Mesothelial cell of epicardium (in vitro differentiated cells): ENCODE data around the gene SIK2. TPM values are rescaled to one million over a fixed set of nuclear protein-coding genes. Genes with fewer than 3 reads are reported as not detected.

ENCODE experiments used
- DNase-seq, 2 experiments: peaks; one replicate each; pipeline ENCODE4 v3.0.0; 2021; ENCODE audit warnings: low spot score in 2 of 2; ENCODE audit not compliant: unreplicated experiment in 2 of 2
- H3K27ac Mint-ChIP-seq: 2 replicates; pipeline ENCODE4 v1.8.0; 2021; ENCODE audit warnings: mixed read lengths
- H3K27me3 Mint-ChIP-seq: 2 replicates; pipeline ENCODE4 v1.8.0; 2021; ENCODE audit warnings: low read depth, mixed read lengths
- H3K36me3 Mint-ChIP-seq: 2 replicates; pipeline ENCODE4 v1.8.0; 2021; ENCODE audit warnings: mixed read lengths
- H3K4me1 Mint-ChIP-seq: 2 replicates; pipeline ENCODE4 v1.8.0; 2021; ENCODE audit warnings: mixed read lengths
- H3K4me3 Mint-ChIP-seq: 2 replicates; pipeline ENCODE4 v1.8.0; 2021; ENCODE audit warnings: mild to moderate bottlenecking, moderate library complexity, mixed read lengths
- H3K9me3 Mint-ChIP-seq: 2 replicates; pipeline ENCODE4 v1.8.0; 2021; ENCODE audit warnings: mixed read lengths
- CTCF ChIP-seq: fragments of 200-600 bp; sonication (generic); IDR thresholded peaks from one replicate; pipeline ENCODE4 v1.5.0; 2021; ENCODE audit warnings: antibody characterized with exemption; ENCODE audit not compliant: unreplicated experiment
- total RNA-seq: library from RNA; stranded (reverse); gene quantifications from 3 replicates; pipeline ENCODE4 v1.2.1, GENCODE V29; 2021

The SIK2 gene
- total RNA-seq, 1 donor from 2014 or later: 17.1 TPM

- no peaks in the 10 kb centered on the region for H3K27me3 Mint-ChIP-seq
- no peaks in the 10 kb centered on the region for H3K4me1 Mint-ChIP-seq
- H3K4me3 Mint-ChIP-seq: no peak overlapping the region
- no peak for TF ChIP-seq CTCF
- H3K36me3 Mint-ChIP-seq: peaks cover 46% of the 10 kb centered on the region
- H3K27ac Mint-ChIP-seq: no peak overlapping the region
- DNase-seq: no peak
- H3K9me3 Mint-ChIP-seq: no peaks in the 10 kb centered on the region
Measured at GRCh38 chr11:111745719-111746504, 143.7 kb downstream of the SIK2 start.

DNA sequence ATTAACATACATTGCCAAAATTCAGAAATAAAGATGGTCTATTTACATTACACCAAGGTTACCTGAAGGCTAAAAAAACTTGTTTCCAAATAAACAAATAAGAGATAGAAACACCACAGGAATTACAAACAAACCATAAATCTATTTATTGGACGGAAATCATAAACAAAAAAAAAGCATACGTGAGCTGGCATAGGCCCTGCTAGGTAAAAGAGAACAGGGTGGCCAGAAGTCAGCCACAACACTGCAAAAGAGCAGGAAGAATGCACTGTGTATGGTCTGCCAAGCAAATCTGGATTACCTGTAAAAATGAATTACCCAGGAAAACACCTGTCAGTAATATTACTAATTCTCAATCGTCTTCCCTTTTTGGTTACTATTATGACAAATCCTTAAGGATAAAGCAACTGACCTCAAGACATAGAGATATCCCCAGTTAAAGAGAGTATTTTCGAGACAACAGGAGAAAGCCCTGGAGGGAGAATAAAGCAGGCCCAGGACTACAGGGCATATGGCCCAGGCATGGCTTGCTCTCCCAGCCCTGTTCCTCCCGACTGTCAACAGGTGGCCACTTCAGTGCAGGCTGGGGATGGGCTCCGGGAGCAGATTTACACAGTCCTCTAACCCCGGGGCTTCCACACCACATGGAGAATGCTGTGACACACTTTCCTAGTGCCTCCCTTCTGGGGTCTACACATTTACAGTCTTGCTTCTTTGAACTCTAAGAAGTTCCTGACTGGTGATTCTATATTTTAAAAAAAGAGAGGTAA, 146.0 kb downstream of the SIK2 start:
- Mint-ChIP-seq H3K36me3 (peaks cover 44% of the 10 kb centered on the region), H3K4me3 (no peak overlapping the region), H3K27me3 (no peaks in the 10 kb centered on the region), H3K9me3 (no peaks in the 10 kb centered on the region), H3K27ac (no peak overlapping the region), H3K4me1 (no peaks in the 10 kb centered on the region)
- TF ChIP-seq CTCF: no peak
- DNase-seq: no peak

DNA sequence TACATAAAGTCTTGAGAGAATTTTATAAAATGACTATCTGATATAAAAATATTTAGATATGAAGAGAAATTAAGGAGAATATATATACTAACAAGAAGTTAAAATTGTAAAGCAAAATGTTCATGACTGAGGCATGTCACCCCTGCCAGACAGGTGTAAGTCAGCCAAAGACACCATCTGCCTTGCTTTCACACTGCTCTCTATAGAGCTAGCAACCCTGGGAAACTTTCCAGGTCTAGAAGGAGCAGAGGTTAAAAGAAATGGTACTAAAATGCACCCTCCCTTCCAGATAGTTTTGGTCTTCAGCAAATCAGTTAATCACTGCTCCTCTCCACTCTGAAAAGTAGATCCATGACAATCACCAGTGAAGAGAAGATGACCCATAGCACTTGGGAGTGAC, 147.4 kb downstream of the SIK2 start:
- Mint-ChIP-seq H3K4me3 (no peak overlapping the region), H3K36me3 (peaks cover 46% of the 10 kb centered on the region), H3K27me3 (no peaks in the 10 kb centered on the region), H3K4me1 (no peaks in the 10 kb centered on the region), H3K9me3 (no peaks in the 10 kb centered on the region), H3K27ac (no peak overlapping the region)
- TF ChIP-seq CTCF: no peak
- DNase-seq: no peak

DNA sequence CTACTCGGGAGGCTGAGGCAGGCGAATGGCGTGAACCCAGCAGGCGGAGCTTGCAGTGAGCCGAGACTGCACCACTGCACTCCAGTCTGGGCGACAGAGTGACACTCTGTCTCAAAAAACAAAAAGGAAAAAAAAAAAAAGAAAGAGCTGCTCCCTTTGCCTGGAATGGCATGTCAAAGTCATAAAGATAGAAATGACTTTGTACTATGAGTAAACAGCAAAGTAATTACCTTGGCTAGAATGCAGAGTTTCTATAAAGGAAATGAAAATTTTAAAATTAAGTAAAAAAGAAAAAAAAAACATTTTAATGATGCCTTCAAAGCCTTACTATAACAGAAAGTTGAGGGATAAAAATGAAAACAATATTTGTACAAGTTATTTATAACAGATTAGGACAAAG, 153.8 kb downstream of the SIK2 start:
- Mint-ChIP-seq H3K27ac (no peak overlapping the region), H3K36me3 (peaks cover 43% of the 10 kb centered on the region), H3K9me3 (no peaks in the 10 kb centered on the region), H3K4me3 (no peak overlapping the region), H3K4me1 (no peaks in the 10 kb centered on the region), H3K27me3 (no peaks in the 10 kb centered on the region)
- no peak for DNase-seq
- TF ChIP-seq CTCF: no peak

GRCh38 chr11:111759376-111759775, 157.1 kb downstream of the SIK2 start:
- TF ChIP-seq CTCF: no peak
- DNase-seq: no peak
- peaks cover 50% of the 10 kb centered on the region for H3K36me3 Mint-ChIP-seq
- H3K27me3 Mint-ChIP-seq: no peaks in the 10 kb centered on the region
- H3K4me1 Mint-ChIP-seq: peaks cover 4% of the 10 kb centered on the region
- H3K27ac Mint-ChIP-seq: no peak overlapping the region
- H3K9me3 Mint-ChIP-seq: no peaks in the 10 kb centered on the region
- no peak overlapping the region for H3K4me3 Mint-ChIP-seq
